ENCODE data around the gene SND1.

GRCh38 chr7:128014811-128015210, 362.8 kb downstream of the SND1 start:
- TF ChIP-seq SP1 (IDR thresholded peaks at IDR 0.05; ENCODE audit: low read depth, low read length) = no peak
- no peak for TF ChIP-seq FOS (IDR thresholded peaks at IDR 0.05; ENCODE audit: borderline replicate concordance, extremely low read depth, insufficient read length)
- TF ChIP-seq E2F4 (IDR thresholded peaks at IDR 0.05; ENCODE audit: low read depth, low read length) = no peak
- no peak for TF ChIP-seq CTCF (IDR thresholded peaks at IDR 0.05 in 2 of 3, conservative IDR thresholded peaks at IDR 0.05 in 1 of 3; ENCODE audit: control insufficient read depth in 2 of 3, extremely low read depth in 1 of 3, insufficient read depth in 1 of 3, low read depth in 3 of 3, low read length in 3 of 3)
- no peak for TF ChIP-seq ZNF217 (IDR thresholded peaks at IDR 0.05)
- TF ChIP-seq SRF (IDR thresholded peaks at IDR 0.05; ENCODE audit: low read depth in 2 of 2, low read length in 2 of 2) = no peak
- TF ChIP-seq SUZ12 (IDR thresholded peaks at IDR 0.05; ENCODE audit: unreplicated experiment) = no peak
- TF ChIP-seq RAD51 (IDR thresholded peaks at IDR 0.05) = no peak
- no peak for TF ChIP-seq SIN3A (IDR thresholded peaks at IDR 0.05; ENCODE audit: low read depth, low read length)

All from GM12878 (cell line).